CD8-positive, alpha-beta memory T cell (primary cell): Measurements from ENCODE around the gene ARID1B. TPM values are rescaled to one million over a fixed set of nuclear protein-coding genes. Genes with fewer than 3 reads are reported as not detected.

Experiments
- CTCF ChIA-PET: fragments of 350-600 bp; sonication (Branson Sonifier 250); formaldehyde crosslinking; loops from one replicate; lab custom pipeline; 2021; ENCODE audit warnings: antibody characterized with exemption; lab: Charles Lee
- POLR2A ChIA-PET: fragments of 350-600 bp; sonication (Branson Sonifier 250); formaldehyde crosslinking; loops from one replicate; lab custom pipeline; 2021; ENCODE audit warnings: antibody characterized with exemption; lab: Charles Lee
- DNase-seq, 5 donors: peaks; one replicate each; pipeline versions ENCODE4 v3.0.0 to v3.0.0-alpha.2; 2020 to 2022; ENCODE audit warnings: mixed read lengths in 1 of 5
- H3K27ac ChIP-seq: one replicate; pipeline ENCODE4 v1.7.0; 2013; ENCODE audit warnings: low read depth, mild to moderate bottlenecking, low read length, moderate library complexity
- H3K27me3 ChIP-seq: 2 replicates; pipeline ENCODE4 v1.7.0; 2013; ENCODE audit warnings: low read length, mild to moderate bottlenecking; ENCODE audit not compliant: insufficient read depth, poor library complexity, severe bottlenecking
- H3K36me3 ChIP-seq: 2 replicates; pipeline ENCODE4 v1.7.0; 2013; ENCODE audit warnings: mild to moderate bottlenecking, low read length, moderate library complexity; ENCODE audit not compliant: insufficient read depth
- H3K4me1 ChIP-seq: 2 replicates; pipeline ENCODE4 v1.7.0; 2013; ENCODE audit warnings: mild to moderate bottlenecking, low read length, moderate library complexity; ENCODE audit not compliant: insufficient read depth
- H3K4me3 ChIP-seq: 2 replicates; pipeline ENCODE4 v1.7.0; 2013; ENCODE audit warnings: mild to moderate bottlenecking, low read length
- H3K9me3 ChIP-seq: 2 replicates; pipeline ENCODE4 v1.7.0; 2013; ENCODE audit warnings: mild to moderate bottlenecking, low read length
- H3K27ac Mint-ChIP-seq, 8 donors: one replicate each; pipeline ENCODE4 v1.8.0; 2020 to 2021; ENCODE audit warnings: mixed read lengths in 8 of 8, mild to moderate bottlenecking in 6 of 8, inconsistent platforms in 3 of 8, moderate library complexity in 3 of 8
- H3K27me3 Mint-ChIP-seq, 2 donors: one replicate each; pipeline ENCODE4 v1.8.0; 2020 to 2021; ENCODE audit warnings: mixed read lengths in 2 of 2, mild to moderate bottlenecking in 1 of 2, moderate library complexity in 1 of 2
- H3K36me3 Mint-ChIP-seq, 3 donors: one replicate each; pipeline ENCODE4 v1.8.0; 2020 to 2021; ENCODE audit warnings: mixed read lengths in 3 of 3, inconsistent platforms in 1 of 3, mild to moderate bottlenecking in 1 of 3
- H3K4me1 Mint-ChIP-seq, 3 donors: one replicate each; pipeline ENCODE4 v1.8.0; 2020 to 2021; ENCODE audit warnings: mixed read lengths in 3 of 3, inconsistent platforms in 1 of 3, mild to moderate bottlenecking in 1 of 3
- H3K4me3 Mint-ChIP-seq, 7 donors: one replicate each; pipeline ENCODE4 v1.8.0; 2020 to 2021; ENCODE audit warnings: mixed read lengths in 7 of 7, mild to moderate bottlenecking in 6 of 7, moderate library complexity in 4 of 7, inconsistent platforms in 2 of 7
- H3K9me3 Mint-ChIP-seq, 5 donors: one replicate each; pipeline ENCODE4 v1.8.0; 2020 to 2022; ENCODE audit warnings: mixed read lengths in 5 of 5, mild to moderate bottlenecking in 3 of 5, moderate library complexity in 2 of 5, inconsistent platforms in 1 of 5
- polyA plus RNA-seq: library from polyadenylated mRNA; unstranded; fragments of 300-500 nt; fragmentation: Illumina TruSeq; gene quantifications from one replicate; pipeline ENCODE4 v1.2.3, GENCODE V29; 2021
- total RNA-seq, 2 experiments: library from RNA; stranded (reverse); gene quantifications; one replicate each; pipeline ENCODE4 v1.2.3, GENCODE V29; 2021

Gene ARID1B
- total and polyA plus RNA-seq, 3 experiments from 2014 or later = 19.1 to 57.9 (median 53.0) TPM

DNA sequence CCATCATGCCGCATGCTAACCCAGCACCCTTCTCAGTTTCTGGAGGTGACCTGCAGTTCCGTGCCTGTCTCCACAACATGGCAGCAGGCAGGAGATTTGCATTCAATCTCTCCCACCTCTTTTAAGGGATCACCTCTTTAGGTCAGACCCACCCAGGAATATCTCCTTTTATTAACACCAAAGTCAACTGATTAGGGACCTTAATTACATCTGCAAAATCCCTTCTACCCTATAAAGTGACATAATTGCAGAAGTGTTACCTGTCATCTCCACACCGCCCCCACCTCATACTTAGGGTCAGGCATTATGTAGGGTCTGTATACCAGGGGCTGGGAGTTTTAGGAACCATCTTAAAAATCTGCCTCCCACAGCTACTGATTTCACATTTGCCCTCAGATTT is 278.7 kb downstream of the ARID1B start:
- H3K4me1 ChIP-seq = peaks cover 32% of the 10 kb centered on the region
- no peaks in the 10 kb centered on the region for H3K27me3 Mint-ChIP-seq
- DNase-seq = no peak
- peak overlapping the region; percentile 71 to 96 (median 92) for H3K27ac Mint-ChIP-seq
- no peaks in the 10 kb centered on the region for H3K36me3 ChIP-seq
- peaks cover 43 to 73% (median 54%) of the 10 kb centered on the region in 3 donors for H3K4me1 Mint-ChIP-seq
- H3K4me3 Mint-ChIP-seq = peak overlapping the region in 4 of 7 donors; percentile 29 to 60 (median 52)
- H3K4me3 ChIP-seq = no peak overlapping the region
- ChIA-PET POLR2A (no interaction called here), CTCF (interaction anchor here (1.2 to 1.9 kb wide), 2 partner anchors 22 kb away, joined by 5 to 9 read pairs; no protein-coding TSS in a partner anchor)
- no peaks in the 10 kb centered on the region for H3K27me3 ChIP-seq
- H3K9me3 Mint-ChIP-seq = no peaks in the 10 kb centered on the region
- H3K36me3 Mint-ChIP-seq = no peaks in the 10 kb centered on the region
- no peaks in the 10 kb centered on the region for H3K9me3 ChIP-seq
- no peak overlapping the region for H3K27ac ChIP-seq

GRCh38 chr6:157056275-157056674 is 279.1 kb downstream of the ARID1B start:
- H3K9me3 Mint-ChIP-seq = no peaks in the 10 kb centered on the region
- peak overlapping the region; percentile 71 to 96 (median 92) for H3K27ac Mint-ChIP-seq
- H3K27me3 Mint-ChIP-seq = no peaks in the 10 kb centered on the region
- Histone ChIP-seq H3K4me3 (no peak overlapping the region), H3K27me3 (no peaks in the 10 kb centered on the region), H3K4me1 (peaks cover 32% of the 10 kb centered on the region), H3K9me3 (no peaks in the 10 kb centered on the region), H3K27ac (no peak overlapping the region), H3K36me3 (no peaks in the 10 kb centered on the region)
- CTCF ChIA-PET = interaction anchor here (0.8 to 1.2 kb wide), 2 partner anchors 10 to 22 kb away, joined by 3 to 5 read pairs; no protein-coding TSS in a partner anchor
- H3K4me3 Mint-ChIP-seq = peak overlapping the region in 1 of 7 donors; percentile 60
- peaks cover 41 to 70% (median 56%) of the 10 kb centered on the region in 3 donors for H3K4me1 Mint-ChIP-seq
- POLR2A ChIA-PET = no interaction called here
- no peak for DNase-seq
- H3K36me3 Mint-ChIP-seq = no peaks in the 10 kb centered on the region

GRCh38 chr6:157058574-157058973 is 281.4 kb downstream of the ARID1B start:
- H3K36me3 ChIP-seq = no peaks in the 10 kb centered on the region
- H3K27me3 ChIP-seq = no peaks in the 10 kb centered on the region
- H3K9me3 ChIP-seq = no peaks in the 10 kb centered on the region
- no peak for DNase-seq
- no peak overlapping the region for H3K27ac ChIP-seq
- peaks cover 32% of the 10 kb centered on the region for H3K4me1 ChIP-seq
- Mint-ChIP-seq H3K36me3 (peaks cover 0 to 2% (median 0%) of the 10 kb centered on the region in 3 donors), H3K4me1 (peaks cover 46 to 62% (median 60%) of the 10 kb centered on the region in 3 donors), H3K27me3 (no peaks in the 10 kb centered on the region), H3K9me3 (no peaks in the 10 kb centered on the region), H3K27ac (peak overlapping the region in 5 of 8 donors; percentile 17 to 91 (median 70)), H3K4me3 (peak overlapping the region in 4 of 7 donors; percentile 12 to 74 (median 30))
- ChIA-PET POLR2A (no interaction called here), CTCF (no interaction called here)
- no peak overlapping the region for H3K4me3 ChIP-seq

GRCh38 chr6:157059781-157060180 is 282.6 kb downstream of the ARID1B start:
- Mint-ChIP-seq H3K27me3 (no peaks in the 10 kb centered on the region), H3K4me3 (no peak overlapping the region), H3K36me3 (peaks cover 0 to 11% (median 0%) of the 10 kb centered on the region in 3 donors), H3K27ac (peak overlapping the region in 2 of 8 donors; percentile 33 to 70), H3K9me3 (no peaks in the 10 kb centered on the region), H3K4me1 (peaks cover 39 to 62% (median 55%) of the 10 kb centered on the region in 3 donors)
- Histone ChIP-seq H3K27me3 (no peaks in the 10 kb centered on the region), H3K9me3 (no peaks in the 10 kb centered on the region), H3K36me3 (no peaks in the 10 kb centered on the region), H3K4me1 (peaks cover 22% of the 10 kb centered on the region), H3K27ac (no peak overlapping the region), H3K4me3 (no peak overlapping the region)
- no peak for DNase-seq
- CTCF ChIA-PET = no interaction called here
- POLR2A ChIA-PET = no interaction called here

GRCh38 chr6:157060440-157060952 is 283.3 kb downstream of the ARID1B start:
- H3K27me3 Mint-ChIP-seq = no peaks in the 10 kb centered on the region
- H3K36me3 Mint-ChIP-seq = peaks cover 0 to 11% (median 0%) of the 10 kb centered on the region in 3 donors
- peaks cover 15% of the 10 kb centered on the region for H3K4me1 ChIP-seq
- no peaks in the 10 kb centered on the region for H3K9me3 ChIP-seq
- CTCF ChIA-PET = no interaction called here
- POLR2A ChIA-PET = no interaction called here
- H3K27ac ChIP-seq = no peak overlapping the region
- peaks cover 33 to 59% (median 52%) of the 10 kb centered on the region in 3 donors for H3K4me1 Mint-ChIP-seq
- peak overlapping the region in 4 of 8 donors; percentile 33 to 81 (median 56) for H3K27ac Mint-ChIP-seq
- no peaks in the 10 kb centered on the region for H3K27me3 ChIP-seq
- H3K36me3 ChIP-seq = no peaks in the 10 kb centered on the region
- no peaks in the 10 kb centered on the region for H3K9me3 Mint-ChIP-seq
- no peak overlapping the region for H3K4me3 Mint-ChIP-seq
- H3K4me3 ChIP-seq = no peak overlapping the region
- DNase-seq = no peak

DNA sequence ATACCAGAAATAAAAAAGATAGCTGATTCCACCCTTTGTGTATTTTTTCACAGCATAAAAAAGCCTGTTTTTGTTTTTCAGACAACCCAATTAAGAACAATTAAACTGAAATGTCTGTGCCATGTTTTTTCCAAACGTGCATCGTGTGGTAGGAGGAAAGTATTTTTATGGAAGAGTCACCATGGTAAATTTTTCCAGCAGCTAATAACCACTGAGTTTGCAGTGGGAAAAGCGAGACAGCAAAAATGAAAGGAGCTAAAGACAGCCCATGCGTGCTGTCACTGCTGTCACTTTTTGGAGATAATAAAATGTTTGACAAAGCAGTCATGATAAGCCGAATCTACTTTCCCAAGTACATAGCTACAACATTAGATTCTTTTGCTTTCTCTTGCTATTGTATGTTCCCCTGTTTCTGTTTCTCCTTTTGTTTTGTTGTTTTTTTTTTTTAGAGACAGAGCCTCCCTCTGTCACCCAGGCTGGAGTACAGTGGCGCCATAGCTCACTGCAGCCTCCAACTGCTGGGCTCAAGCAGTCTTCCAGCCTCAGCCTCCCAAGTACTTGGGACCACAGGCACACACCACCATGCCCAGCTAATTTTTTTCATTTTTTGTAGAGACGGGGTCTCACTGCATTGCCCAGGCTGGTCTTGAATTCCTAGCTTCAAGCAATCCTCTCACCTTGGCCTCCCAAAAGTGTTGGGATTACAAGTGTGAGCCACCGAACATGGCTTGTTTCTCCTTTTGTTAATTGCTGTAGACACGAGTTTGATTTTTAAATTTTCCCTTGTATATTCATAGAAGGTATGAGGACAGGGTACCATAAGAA is 284.8 kb downstream of the ARID1B start:
- H3K4me1 ChIP-seq = peaks cover 6% of the 10 kb centered on the region
- no peak for DNase-seq
- Mint-ChIP-seq H3K9me3 (no peaks in the 10 kb centered on the region), H3K27ac (peak overlapping the region in 1 of 8 donors; percentile 42), H3K4me1 (peaks cover 31 to 60% (median 53%) of the 10 kb centered on the region in 3 donors), H3K27me3 (no peaks in the 10 kb centered on the region), H3K4me3 (no peak overlapping the region), H3K36me3 (peaks cover 0 to 13% (median 0%) of the 10 kb centered on the region in 3 donors)
- CTCF ChIA-PET = no interaction called here
- POLR2A ChIA-PET = no interaction called here
- no peaks in the 10 kb centered on the region for H3K9me3 ChIP-seq
- H3K27ac ChIP-seq = no peak overlapping the region
- H3K27me3 ChIP-seq = no peaks in the 10 kb centered on the region
- H3K4me3 ChIP-seq = no peak overlapping the region
- no peaks in the 10 kb centered on the region for H3K36me3 ChIP-seq

- ChIA-PET POLR2A (no interaction called here), CTCF (no interaction called here)
- no peaks in the 10 kb centered on the region for H3K9me3 Mint-ChIP-seq
- Histone ChIP-seq H3K27me3 (no peaks in the 10 kb centered on the region), H3K4me1 (peaks cover 17% of the 10 kb centered on the region), H3K4me3 (no peak overlapping the region), H3K36me3 (no peaks in the 10 kb centered on the region), H3K9me3 (no peaks in the 10 kb centered on the region), H3K27ac (no peak overlapping the region)
- peak overlapping the region in 2 of 8 donors; percentile 45 to 50 for H3K27ac Mint-ChIP-seq
- DNase-seq = no peak
- H3K4me3 Mint-ChIP-seq = no peak overlapping the region
- no peaks in the 10 kb centered on the region for H3K27me3 Mint-ChIP-seq
- H3K4me1 Mint-ChIP-seq = peaks cover 40 to 67% (median 66%) of the 10 kb centered on the region in 3 donors
- peaks cover 0 to 13% (median 2%) of the 10 kb centered on the region in 3 donors for H3K36me3 Mint-ChIP-seq
Observed at GRCh38 chr6:157063176-157063905, 286.2 kb downstream of the ARID1B start.
